GM19372 (cell line): ENCODE data around the gene PPFIA4.

ENCODE experiments used
- ATAC-seq: cut with Tn5 transposase; IDR thresholded peaks from one replicate; pipeline ENCODE4 v1.9.1; 2021; ENCODE audit warnings: mild to moderate bottlenecking, low read depth, moderate library complexity; ENCODE audit not compliant: unreplicated experiment

PPFIA4 gene

GRCh38 chr1:203055161-203055799, 29.0 kb downstream of the PPFIA4 start:
- ATAC-seq = no peak

GRCh38 chr1:203056012-203056411, 29.7 kb downstream of the PPFIA4 start:
- ATAC-seq = no peak

GRCh38 chr1:203056516-203056915, 30.2 kb downstream of the PPFIA4 start:
- no peak for ATAC-seq

GRCh38 chr1:203057911-203058675, 31.8 kb downstream of the PPFIA4 start:
- no peak for ATAC-seq

GRCh38 chr1:203058676-203058935, 32.3 kb downstream of the PPFIA4 start:
- no peak for ATAC-seq

- no peak for ATAC-seq
These were observed 33.2 kb downstream of the PPFIA4 start for GRCh38 chr1:203059485-203059884.

GRCh38 chr1:203060115-203060514, 33.8 kb downstream of the PPFIA4 start:
- no peak for ATAC-seq

- ATAC-seq = no peak
These were observed 37.0 kb downstream of the PPFIA4 start for GRCh38 chr1:203063287-203063686.

GRCh38 chr1:203065191-203065590, 38.9 kb downstream of the PPFIA4 start:
- ATAC-seq = no peak

GRCh38 chr1:203065986-203066385, 39.7 kb downstream of the PPFIA4 start:
- no peak for ATAC-seq

GRCh38 chr1:203066965-203067364, 40.7 kb downstream of the PPFIA4 start:
- ATAC-seq = no peak

GRCh38 chr1:203069030-203069747, 42.9 kb downstream of the PPFIA4 start:
- no peak for ATAC-seq

- ATAC-seq = no peak
These were observed 45.8 kb downstream of the PPFIA4 start for GRCh38 chr1:203072002-203072602.

GRCh38 chr1:203072911-203073310, 46.6 kb downstream of the PPFIA4 start:
- no peak for ATAC-seq

- ATAC-seq = no peak
These were observed 47.2 kb downstream of the PPFIA4 start for GRCh38 chr1:203073469-203073868.

GRCh38 chr1:203074610-203075009, 48.3 kb downstream of the PPFIA4 start:
- no peak for ATAC-seq

GRCh38 chr1:203075236-203076030, 49.1 kb downstream of the PPFIA4 start:
- ATAC-seq = no peak

GRCh38 chr1:203076031-203076511, 49.8 kb downstream of the PPFIA4 start:
- ATAC-seq = no peak

- no peak for ATAC-seq
These were observed 51.1 kb downstream of the PPFIA4 start for GRCh38 chr1:203077367-203077766.

- ATAC-seq = no peak
These were observed 51.7 kb downstream of the PPFIA4 start for GRCh38 chr1:203077956-203078355.
